NCI-H187 treated with DMSO at 0.1 percent for 48 hours (cell line): Measurements from ENCODE around the gene CCDC127.
"Not testable (repeated sequence)": the region's sequence is repeated elsewhere in the genome, so short reads cannot be mapped to it uniquely, and the experiment has no call there.

Source experiments
- DNase-seq: peaks from one replicate; lab custom pipeline; 2025; lab: John Stamatoyannopoulos, UW

Gene CCDC127

GRCh38 chr5:233426-233825 lies 15.5 kb upstream of the CCDC127 start:
- DNase-seq: not testable (repeated sequence)

- no peak for DNase-seq
Measured at GRCh38 chr5:231661-232060, 13.7 kb upstream of the CCDC127 start.

- no peak for DNase-seq
Measured at GRCh38 chr5:230711-231110, 12.8 kb upstream of the CCDC127 start.

- no peak for DNase-seq
Measured at GRCh38 chr5:228886-229285, 10.9 kb upstream of the CCDC127 start.

- DNase-seq: not testable (repeated sequence)
Measured at GRCh38 chr5:227375-227774, 9.4 kb upstream of the CCDC127 start.

GRCh38 chr5:225334-225733 lies 7.4 kb upstream of the CCDC127 start:
- DNase-seq: no peak

GRCh38 chr5:223791-224190 lies 5.8 kb upstream of the CCDC127 start:
- DNase-seq: no peak

GRCh38 chr5:222951-223715 lies 5.2 kb upstream of the CCDC127 start:
- not testable (repeated sequence) for DNase-seq

GRCh38 chr5:219991-220390 lies 2.0 kb upstream of the CCDC127 start:
- no peak for DNase-seq

- no peak for DNase-seq
Measured at GRCh38 chr5:219460-219863, 1.5 kb upstream of the CCDC127 start.

- no peak for DNase-seq
Measured at GRCh38 chr5:218457-219291, 721 bp upstream of the CCDC127 start.

- not testable (repeated sequence) for DNase-seq
Measured at GRCh38 chr5:216076-216475, 1.9 kb downstream of the CCDC127 start.

GRCh38 chr5:215256-215655 lies 2.7 kb downstream of the CCDC127 start:
- DNase-seq: not testable (repeated sequence)

GRCh38 chr5:213803-214395 lies 4.1 kb downstream of the CCDC127 start:
- no peak for DNase-seq

- DNase-seq: no peak
Measured at GRCh38 chr5:208449-209114, 9.4 kb downstream of the CCDC127 start.

GRCh38 chr5:207599-207998 lies 10.4 kb downstream of the CCDC127 start:
- DNase-seq: no peak

GRCh38 chr5:206927-207536 lies 10.9 kb downstream of the CCDC127 start:
- no peak for DNase-seq

GRCh38 chr5:206406-206805 lies 11.5 kb downstream of the CCDC127 start:
- no peak for DNase-seq

GRCh38 chr5:204966-205670 lies 12.8 kb downstream of the CCDC127 start:
- DNase-seq: no peak

- DNase-seq: no peak
Measured at GRCh38 chr5:204462-204861, 13.5 kb downstream of the CCDC127 start.

GRCh38 chr5:204001-204400 lies 14.0 kb downstream of the CCDC127 start:
- no peak for DNase-seq
